ENCODE results near the gene VASN.
"Not testable (repeated sequence)": the region's sequence is repeated elsewhere in the genome, so short reads cannot be mapped to it uniquely, and the experiment has no call there.

The VASN gene

DNA sequence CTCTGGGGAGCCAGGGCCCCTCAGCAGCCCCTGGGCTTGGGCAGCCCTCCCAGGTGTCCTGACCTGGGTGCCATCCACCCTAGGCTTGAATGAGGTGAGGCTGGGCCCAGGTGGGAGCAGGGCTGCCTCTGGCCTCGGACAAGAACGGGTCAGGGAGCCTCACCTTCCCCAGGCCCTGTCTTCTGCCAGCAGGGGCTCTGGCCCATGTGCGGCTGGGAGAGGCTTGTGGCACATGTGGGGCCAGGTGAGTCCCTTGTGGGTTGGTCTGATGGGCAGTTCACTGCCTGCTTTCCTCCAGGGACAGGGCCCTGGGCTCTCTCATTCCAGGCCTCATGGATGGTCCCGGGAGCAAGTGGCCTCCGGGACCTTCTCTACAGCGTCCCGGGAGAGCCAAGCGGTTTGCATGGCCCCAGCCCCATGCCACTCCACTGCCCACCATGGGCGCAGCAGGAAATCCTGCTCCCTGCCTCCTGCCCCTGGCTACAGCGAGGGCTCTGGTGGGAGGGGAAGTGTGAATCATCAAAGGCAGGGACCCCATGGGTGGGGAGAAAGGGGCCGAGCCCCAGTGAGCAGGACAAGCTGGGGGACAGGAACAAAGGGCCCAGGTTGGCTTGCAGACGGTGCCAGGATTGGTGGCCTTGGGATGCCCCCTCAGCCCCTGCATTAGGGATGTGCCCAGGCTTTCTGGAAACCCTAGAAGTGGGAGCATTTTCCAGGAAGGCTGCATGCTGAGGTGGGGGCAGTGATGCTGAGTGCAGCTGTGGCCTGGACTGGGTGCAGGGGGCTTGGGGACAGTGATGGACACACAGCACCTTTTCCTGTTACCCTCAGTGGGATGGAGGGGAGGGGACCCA lies 12.2 kb downstream of the VASN start:
- no peak for DNase-seq (ENCODE audit: extremely low read depth in 1 of 2, low read depth in 1 of 2)

DNA sequence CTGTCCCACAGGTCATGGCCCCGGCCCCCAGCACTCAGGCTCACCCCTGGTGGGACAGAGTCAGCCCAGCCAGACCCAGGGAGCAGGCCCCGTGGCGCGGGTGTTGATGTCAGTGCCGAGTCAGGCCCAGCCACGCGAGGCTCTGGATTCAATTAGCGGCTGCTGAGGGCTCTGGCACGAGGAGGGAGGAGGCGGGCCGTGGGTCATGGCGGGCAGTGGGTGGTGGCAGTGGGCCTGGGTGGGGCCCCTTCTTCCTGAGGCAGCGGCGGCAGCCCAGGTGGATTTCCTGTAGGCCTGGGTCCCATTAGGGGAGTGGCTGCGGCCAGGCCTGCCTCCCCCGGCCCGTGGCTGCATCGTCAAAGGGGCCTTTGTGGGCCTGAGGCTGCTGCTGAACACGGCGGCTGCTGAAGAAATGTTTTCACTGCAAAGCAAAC lies 12.9 kb downstream of the VASN start:
- no peak for DNase-seq (ENCODE audit: extremely low read depth in 1 of 2, low read depth in 1 of 2)

DNA sequence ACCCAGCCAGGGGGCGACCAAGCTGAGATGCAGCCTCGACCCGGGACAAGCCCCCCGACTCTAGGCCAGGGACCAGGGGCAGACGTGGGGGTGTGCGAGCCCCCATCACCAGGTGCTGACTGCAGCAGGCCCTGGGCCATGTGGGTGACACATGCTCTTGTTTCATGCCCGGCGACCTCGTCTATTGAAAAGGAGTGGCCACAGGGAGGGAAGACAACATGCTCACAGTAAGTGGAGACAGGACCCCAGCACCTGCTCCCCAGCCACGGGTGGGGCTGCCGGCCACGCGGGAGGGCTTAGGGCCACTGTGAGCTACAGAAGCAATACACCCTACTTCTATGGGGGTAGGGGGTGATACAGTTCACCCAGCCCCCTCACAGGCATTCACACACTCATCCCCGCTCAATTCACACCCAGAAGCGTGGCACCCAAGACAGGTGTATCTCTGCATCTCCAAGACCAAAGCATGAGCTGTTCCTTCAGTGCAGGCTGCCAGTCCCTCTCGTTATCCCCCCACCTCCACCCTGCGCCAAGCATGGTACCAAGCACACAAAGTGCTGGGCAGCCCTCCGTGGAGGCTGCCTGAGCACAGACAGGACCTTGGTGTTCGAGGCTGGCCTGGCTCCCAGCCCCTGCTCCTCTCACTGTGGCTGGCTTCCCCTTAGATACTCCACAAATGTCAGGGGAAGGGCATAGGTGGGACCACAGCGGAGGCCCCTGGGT lies 13.6 kb downstream of the VASN start:
- DNase-seq (ENCODE audit: extremely low read depth in 1 of 2, low read depth in 1 of 2) = no peak

DNA sequence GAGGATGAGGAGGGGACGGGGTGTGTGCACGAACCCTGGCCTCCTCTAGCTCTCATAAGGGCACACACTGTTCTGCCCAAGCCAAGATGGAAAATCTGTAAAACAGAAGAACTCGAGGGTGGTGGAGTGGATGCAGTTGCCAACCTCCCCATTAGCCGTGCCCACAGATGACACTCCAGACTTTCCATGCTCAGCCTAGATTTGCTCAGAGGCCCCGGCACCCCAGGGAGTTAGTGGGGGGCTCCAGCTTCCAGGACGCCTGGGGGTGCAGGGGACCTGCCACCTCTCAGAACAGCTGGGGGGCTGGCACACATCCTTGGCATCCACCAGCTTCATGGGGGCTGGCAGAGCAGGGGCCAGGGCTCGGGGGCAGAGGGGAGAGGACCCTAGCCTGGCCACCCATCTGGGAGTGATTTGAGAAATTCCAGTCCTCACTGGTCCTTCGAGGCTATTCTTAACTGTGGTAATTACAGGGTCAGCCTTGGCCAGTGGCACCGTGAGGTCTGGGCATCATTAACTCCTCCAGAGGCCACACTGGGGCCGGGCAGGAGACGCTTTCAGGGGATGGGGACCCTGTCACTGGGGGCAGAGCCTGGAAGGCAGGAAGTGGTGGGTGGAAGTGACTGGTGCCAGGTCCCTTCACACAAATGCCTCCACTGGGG lies 14.3 kb downstream of the VASN start:
- DNase-seq (ENCODE audit: extremely low read depth in 1 of 2, low read depth in 1 of 2) = no peak

DNA sequence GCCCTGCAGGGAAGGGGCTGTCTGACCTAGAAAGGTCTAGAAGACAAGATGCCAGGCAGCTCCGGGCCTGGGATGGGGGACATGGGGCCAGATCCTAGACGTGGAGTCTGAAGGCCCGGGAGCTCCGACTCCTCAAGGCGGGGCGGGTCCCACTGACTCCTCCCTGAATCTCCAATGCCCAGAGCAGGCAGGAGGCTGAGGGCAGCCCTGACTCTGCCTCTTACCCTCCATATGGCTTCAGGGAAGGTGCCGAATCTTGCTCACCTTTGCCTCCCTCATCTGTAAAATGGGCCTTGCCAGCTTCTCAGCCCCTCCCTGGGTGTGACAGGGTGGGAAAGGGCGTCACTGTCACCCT lies 14.8 kb downstream of the VASN start:
- DNase-seq (ENCODE audit: extremely low read depth in 1 of 2, low read depth in 1 of 2) = no peak

DNA sequence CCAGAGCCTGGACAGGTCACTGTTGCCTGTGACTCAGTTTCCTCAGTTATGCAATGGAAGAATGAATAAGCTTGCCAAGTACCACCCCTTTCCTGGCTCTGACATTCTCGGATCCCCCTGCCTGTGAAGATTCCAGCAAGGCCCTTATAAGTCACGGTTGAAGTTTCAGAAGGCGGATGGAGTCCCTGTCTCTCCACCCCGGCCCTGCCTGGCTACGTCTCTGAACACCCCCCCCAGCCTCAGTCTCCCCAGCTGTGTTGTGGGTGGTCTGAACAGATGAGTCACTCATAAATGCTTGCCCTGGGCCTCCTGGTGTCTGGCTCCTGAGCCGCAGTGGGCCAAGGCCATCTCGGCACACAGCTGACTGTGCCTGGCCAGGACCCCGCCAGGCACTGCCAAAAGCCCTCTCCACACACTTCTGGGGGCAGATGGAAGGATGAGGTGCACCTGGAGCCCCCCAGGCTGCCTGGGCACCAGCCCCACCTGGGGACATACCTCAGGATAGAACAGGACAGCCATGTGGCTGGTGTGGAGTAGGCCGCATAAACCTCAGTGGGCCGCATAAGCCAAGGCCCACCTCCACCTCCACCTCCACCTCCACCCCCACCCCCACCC lies 15.4 kb downstream of the VASN start:
- no peak for DNase-seq (ENCODE audit: extremely low read depth in 1 of 2, low read depth in 1 of 2)

DNA sequence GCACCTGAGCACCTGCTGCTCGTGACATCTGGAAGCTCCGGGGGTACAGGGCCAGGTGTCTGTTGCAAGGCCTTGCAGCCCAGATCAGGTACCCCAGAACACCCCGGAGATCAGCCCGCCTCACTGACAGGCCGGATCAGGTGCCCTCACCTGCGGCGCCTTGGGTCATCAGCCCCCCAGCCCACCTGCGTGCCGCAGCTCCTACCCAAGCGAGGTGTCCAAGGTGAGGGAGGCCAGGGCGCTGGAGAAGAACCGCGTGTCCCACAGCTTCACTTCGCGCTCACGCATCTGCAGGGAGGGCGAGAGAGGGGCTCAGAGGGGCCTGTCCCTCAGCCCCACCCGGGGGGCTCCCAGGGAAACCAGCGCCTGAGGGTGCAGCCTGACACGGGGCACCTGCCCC lies 16.1 kb downstream of the VASN start:
- no peak for DNase-seq (ENCODE audit: extremely low read depth in 1 of 2, low read depth in 1 of 2)

DNA sequence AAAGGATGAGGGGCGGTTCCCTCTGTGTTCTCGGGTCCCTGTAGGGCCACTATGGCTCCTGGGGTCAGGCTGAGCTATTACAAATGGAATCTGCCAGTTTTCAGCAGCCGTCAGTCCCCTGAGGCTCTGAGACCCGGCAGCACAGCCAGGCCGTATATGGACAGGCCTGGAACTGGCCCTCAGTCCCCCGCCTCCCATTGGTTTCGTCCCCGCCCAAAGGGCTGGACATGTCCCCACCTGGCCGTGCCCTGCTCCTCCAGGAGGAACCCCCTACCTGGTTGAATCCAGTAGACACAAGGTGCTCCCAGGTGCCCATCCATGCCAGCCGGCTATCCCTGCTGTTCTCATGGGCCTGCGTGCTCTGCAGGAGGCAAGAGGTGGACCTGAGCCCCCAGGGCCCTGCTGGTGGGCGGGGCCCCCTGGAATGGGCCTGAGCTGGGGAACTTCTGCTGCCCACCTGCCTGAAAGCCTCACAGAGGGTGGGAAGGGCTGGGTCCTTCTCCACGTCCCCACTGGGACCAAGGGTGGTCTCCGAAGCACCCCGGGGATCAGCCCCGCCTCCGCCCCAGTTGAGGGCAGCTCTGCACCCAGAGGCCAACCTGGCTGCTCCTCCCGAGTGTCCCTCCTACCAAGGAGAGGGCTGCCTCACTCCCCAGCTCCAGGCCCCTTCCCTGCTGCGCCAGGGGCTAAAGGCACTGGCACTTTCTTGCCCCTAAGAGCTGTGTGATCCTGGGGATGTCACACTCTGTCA lies 16.8 kb downstream of the VASN start:
- DNase-seq (ENCODE audit: extremely low read depth in 1 of 2, low read depth in 1 of 2) = no peak

DNA sequence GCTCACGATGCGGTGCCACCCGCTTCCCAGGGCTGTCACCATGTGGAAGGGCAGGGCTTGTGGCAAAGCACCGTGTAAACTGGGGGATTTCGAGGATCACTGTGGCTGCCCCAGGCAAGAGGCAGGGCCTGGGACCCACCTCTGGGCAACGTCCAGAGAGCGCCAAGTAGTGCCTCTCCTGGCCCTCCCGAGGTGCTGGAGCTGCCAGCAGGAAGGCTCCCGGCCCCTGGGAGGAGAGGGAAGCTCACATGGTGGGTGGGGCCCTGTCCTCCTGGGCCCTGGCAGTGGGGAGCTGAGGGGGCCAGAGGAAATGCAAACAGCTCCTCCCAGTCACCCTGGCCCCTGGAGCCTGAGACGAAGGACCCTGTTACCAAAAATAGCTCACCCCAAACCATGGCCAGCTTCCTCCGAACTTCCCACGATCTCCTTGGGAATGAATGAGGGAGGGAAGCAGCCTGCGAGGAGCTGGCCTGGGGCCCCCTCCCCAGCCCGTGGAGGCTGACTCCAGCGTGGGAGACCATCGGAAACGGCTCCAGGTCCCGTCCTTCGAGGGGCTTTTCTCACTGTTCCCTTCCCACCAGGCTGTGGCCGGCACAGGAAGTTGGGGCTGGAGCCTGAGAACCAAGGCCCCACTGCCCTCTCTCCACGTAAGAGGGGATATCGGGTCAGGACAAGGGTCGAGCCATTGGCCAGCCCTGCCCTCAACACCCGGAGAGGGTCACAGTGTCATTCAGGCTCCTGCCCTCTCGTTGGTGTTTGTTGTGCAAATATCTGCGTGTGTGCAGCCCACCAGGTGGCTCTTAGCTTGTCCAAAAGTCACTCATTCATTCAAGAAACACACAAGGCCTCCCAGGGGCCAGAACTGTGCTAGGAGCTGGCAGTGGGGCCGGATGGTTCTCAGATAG lies 17.7 kb downstream of the VASN start:
- no peak for DNase-seq (ENCODE audit: extremely low read depth in 1 of 2, low read depth in 1 of 2)

DNA sequence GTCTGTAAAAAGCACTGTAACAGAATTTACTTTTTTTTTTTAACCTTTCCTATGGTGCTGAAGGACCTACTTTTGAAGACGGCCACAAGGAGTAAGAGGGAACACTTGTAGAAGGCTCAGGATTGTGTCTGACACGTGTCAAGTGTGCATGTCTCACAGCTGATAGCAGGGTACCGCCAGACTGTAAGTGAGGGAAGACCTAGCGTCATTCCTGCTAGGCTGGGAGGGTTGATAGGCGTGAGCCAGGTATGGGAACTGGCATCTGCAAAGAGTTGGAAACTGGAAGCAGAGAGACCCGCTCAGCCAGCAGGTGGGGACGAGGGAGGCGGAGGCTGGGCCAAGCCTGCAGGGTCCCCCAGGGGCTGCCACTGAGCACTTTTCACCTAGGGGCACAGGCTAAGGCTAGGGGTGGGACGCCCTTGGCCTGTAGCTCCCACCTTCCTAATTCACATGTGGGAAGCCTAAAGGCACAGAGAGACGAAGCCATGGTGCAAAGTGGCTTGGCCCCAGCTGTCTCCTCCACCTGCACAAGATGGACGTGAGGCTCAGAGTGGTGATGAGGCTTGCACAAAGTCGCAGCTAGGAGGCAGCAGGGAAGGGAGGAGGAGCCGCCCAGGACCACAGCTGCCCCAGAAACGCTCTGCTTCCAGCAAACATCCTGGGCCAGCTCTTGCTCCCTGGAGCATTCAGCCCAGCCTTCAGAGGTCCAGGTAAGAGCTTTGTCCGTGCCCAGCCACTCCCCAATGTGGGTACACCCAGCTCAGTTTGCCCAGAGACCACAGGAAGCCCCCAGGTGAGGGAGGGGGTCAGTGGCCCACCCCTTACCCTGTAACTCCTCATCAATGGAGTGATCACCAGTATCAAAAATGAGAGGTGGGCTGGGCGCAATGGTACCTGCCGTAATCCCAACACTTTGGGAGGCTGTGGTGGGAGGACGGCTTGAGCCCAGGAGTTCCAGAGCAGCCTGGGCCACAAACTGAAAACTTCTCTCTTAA lies 18.9 kb downstream of the VASN start:
- DNase-seq (ENCODE audit: extremely low read depth in 1 of 2, low read depth in 1 of 2) = no peak

DNA sequence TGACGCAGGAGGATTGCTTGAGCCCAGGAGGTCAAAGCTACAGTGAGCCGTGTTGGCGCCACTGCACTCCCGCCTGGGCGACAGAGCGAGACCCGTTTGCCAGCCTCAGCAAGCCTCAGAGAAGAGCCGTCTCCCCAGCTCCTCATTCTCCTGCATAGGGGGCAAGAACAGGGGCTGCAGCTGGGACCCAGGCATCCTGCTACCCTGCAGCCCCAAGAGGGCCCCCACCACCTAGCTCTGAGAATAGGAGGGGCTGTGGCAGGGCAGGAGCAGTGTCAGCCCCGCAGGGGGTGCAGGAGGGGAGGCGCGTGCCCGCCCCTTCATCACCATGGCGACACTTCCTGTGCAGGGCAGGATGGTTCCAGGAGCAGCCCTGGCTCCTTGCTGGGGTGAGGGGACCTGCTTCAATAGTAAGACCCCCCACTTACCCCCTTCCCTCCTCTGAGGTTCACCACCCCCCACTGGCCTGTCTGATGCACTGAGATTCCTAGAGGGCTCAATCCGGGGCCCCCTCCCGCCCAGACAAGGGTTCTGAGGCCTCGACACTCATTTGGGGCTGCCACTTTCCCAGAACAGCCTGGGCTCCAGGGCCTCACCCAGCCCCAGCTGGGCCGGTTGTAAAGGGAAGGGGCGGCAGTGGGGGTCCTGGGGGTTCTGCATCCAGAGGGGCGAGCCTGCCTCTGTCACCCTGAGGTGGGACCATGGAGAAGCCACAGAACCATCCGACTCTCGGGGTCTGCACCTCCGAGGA lies 20.2 kb downstream of the VASN start:
- no peak for DNase-seq (ENCODE audit: extremely low read depth in 1 of 2, low read depth in 1 of 2)

DNA sequence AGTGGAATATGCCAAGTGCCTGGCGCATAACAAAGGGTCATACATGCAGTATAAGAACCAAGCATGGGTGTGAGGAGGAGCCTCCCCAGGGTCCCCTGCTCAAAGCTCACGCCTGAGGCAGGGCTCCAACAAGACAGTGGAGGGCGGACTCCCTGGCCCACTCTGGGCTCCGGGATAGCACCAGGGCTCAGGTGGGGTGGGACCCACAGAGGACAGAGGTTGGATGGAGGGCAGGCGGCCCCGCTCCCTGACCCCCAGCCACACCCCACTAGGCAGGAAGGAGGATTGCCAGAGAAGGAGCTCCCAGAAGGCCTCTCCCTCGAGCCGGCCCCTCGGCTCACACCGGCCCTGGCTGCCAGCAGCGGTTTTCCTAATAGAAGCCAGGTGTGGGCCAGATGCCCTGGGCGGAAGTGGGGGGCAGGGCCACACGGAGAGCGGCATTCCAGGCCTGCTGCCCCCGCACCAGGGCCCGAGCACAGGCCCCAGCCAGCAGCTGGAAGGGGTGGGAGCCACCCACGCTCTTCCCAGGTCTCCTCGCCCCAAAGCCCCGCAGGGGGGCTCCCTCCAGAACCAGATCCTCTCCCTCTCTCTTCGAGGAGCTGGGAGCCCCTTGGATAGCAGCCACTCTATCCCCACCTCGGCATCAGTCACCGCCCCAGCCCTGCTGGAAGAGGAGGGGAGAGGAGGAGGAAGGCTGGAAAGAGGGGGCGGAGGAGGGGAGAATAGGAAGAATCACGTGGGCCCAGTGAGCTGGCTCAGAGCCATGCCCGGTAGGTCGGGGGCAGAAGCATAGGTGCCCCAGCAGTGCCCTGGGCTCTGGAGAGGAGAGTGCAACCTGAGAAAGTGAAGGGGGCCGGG lies 21.0 kb downstream of the VASN start:
- no peak for DNase-seq (ENCODE audit: extremely low read depth in 1 of 2, low read depth in 1 of 2)

DNA sequence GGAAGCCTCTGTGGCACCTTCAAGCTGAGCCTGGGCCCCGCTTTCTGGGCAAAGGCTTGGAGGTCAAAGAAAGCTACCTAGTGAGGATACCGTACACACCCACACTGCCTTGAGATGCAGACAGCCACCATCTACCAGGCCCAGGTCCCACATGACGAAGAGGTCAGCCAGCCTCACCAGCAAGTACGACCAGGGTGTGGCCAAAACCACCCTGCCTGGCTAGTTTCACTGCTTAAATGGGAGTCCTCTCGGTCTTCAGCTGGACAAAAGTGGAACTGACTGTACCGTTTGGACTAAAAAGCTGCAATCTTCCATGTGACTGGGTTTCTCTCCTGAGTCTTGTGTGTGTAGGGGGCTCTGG lies 21.6 kb downstream of the VASN start:
- no peak for DNase-seq (ENCODE audit: extremely low read depth in 1 of 2, low read depth in 1 of 2)

DNA sequence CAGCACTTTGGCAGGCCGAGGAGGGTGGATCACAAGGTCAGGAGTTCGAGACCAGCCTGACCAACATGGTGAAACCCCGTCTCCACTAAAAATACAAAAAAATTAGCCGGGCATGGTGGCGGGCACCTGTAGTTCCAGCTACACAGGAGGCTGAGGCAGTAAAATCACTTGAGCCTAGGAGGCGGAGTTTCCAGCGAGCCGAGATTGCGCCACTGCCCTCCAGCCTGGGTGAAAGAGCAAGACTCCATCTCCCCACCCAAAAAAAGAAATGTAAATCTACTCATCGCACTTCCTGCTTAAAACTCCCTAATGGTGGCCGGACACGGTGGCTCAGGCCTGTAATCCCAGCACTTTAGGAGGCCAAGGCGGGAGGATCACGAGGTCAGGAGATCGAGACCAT lies 22.2 kb downstream of the VASN start:
- not testable (repeated sequence) for DNase-seq (ENCODE audit: extremely low read depth in 1 of 2, low read depth in 1 of 2)

DNA sequence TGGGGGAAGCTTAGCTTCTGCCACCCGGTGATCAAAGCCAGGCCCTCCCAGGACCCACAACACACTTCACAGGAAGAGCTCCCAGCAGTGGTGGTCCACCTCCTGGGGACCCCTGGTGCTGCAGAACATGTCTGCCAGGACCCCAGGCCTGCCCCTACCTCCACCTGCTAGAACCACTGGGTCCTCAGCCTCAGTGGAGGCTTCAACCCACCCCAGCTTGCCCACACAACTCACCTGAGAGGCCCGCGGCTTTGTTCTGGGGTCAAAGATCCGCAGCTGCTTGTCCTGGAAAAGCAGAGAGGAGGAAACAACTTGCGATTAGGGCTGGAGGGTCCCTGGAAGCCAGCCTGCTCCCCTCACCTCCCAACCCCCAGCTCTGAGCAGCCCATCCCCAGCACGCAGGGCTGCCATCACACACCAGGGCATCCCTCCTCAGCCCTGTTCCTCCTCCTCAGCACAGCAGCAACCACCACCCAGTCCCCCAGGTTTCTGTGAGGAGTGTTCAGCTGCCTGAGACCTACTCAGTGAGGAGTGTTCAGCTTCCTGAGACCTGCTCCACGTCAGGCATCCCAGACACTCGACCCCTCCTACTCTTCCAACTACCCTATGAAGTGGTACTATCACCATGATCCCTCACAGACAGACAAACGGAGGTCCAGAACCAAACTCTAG lies 23.5 kb downstream of the VASN start:
- no peak for DNase-seq (ENCODE audit: extremely low read depth in 1 of 2, low read depth in 1 of 2)

DNA sequence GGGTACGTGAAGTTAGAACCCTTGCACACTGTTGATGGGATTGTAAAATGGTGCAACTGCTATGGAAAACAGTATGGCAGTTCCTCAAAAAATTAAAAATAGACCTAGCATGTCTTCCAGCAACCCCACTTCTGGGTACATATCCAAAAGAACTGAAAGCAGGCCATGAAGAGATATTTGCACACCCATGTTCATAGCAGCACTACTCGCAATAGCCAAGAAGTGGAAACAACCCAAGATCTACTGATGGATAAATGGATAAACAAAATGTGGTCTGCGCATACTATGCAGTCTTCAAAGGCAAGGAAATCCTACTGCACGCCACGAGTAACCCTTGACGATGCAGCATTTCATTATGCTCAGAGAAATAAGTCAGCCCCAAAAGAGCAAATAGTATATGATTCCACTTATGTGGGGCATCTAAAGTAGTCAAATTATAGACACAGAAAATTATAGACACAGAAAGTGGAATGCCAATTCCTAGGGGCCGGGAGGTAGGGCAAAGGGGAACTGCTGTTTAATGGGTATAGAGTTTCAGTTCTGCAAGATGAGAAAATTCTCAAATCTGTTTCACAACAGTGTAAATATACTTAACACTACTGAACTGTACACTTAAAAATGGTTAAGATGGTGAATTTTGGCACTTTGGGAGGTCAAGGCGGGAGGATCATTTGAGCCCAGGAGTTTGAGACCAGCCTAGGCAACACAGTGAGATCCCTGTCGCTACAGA lies 27.5 kb downstream of the VASN start:
- no peak for DNase-seq (ENCODE audit: extremely low read depth in 1 of 2, low read depth in 1 of 2)

Measured in activated CD8-positive, alpha-beta memory T cell treated with anti-CD3 and anti-CD28 coated beads for 1 hour (primary cell).